Subcutaneous adipose tissue (tissue), 4 donors: Measurements from ENCODE around the gene ANTXR1. TPM values are rescaled to one million over a fixed set of nuclear protein-coding genes. Genes with fewer than 3 reads are reported as not detected.

Source experiments
- total RNA-seq, 4 donors: library from RNA; depleted of rRNA; stranded (reverse); fragments of >200 nt; gene quantifications; one replicate each; pipeline ENCODE4 v1.1.0, GENCODE V29; 2016
- TF ChIP-seq, protein P1 (sequence below): fragments of 450-650 bp; IDR thresholded peaks from one replicate; pipeline ENCODE4 v1.5.1; 2016; ENCODE audit warnings: low read depth, mild to moderate bottlenecking, control low read depth, antibody characterized with exemption, moderate library complexity

ANTXR1 gene
- total RNA-seq, 4 donors from 2014 or later: 45.4 to 88.7 (median 67.0) TPM

DNA sequence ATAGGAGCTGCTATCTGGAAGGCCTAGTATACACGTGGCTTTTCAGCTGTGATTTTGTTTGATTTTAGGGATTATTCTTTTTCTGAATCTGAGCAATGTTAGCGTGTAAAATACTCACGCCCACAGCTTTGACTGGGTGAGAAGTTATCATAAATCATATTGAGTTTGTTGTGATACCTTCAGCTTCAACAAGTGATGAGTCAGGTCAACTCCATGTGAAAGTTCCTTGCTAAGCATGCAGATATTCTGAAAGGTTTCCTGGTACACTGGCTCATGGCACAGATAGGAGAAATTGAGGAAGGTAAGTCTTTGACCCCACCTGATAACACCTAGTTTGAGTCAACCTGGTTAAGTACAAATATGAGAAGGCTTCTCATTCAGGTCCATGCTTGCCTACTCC is 38.7 kb upstream of the ANTXR1 start, which contains the start of gene GKN1:
GKN1 (plus strand) TSS at position 386 of the 400 bp plus-strand sequence. CDS start 42 bp downstream, outside the sequence.
- TF ChIP-seq, protein P1, sequence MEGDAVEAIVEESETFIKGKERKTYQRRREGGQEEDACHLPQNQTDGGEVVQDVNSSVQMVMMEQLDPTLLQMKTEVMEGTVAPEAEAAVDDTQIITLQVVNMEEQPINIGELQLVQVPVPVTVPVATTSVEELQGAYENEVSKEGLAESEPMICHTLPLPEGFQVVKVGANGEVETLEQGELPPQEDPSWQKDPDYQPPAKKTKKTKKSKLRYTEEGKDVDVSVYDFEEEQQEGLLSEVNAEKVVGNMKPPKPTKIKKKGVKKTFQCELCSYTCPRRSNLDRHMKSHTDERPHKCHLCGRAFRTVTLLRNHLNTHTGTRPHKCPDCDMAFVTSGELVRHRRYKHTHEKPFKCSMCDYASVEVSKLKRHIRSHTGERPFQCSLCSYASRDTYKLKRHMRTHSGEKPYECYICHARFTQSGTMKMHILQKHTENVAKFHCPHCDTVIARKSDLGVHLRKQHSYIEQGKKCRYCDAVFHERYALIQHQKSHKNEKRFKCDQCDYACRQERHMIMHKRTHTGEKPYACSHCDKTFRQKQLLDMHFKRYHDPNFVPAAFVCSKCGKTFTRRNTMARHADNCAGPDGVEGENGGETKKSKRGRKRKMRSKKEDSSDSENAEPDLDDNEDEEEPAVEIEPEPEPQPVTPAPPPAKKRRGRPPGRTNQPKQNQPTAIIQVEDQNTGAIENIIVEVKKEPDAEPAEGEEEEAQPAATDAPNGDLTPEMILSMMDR: no peak

DNA sequence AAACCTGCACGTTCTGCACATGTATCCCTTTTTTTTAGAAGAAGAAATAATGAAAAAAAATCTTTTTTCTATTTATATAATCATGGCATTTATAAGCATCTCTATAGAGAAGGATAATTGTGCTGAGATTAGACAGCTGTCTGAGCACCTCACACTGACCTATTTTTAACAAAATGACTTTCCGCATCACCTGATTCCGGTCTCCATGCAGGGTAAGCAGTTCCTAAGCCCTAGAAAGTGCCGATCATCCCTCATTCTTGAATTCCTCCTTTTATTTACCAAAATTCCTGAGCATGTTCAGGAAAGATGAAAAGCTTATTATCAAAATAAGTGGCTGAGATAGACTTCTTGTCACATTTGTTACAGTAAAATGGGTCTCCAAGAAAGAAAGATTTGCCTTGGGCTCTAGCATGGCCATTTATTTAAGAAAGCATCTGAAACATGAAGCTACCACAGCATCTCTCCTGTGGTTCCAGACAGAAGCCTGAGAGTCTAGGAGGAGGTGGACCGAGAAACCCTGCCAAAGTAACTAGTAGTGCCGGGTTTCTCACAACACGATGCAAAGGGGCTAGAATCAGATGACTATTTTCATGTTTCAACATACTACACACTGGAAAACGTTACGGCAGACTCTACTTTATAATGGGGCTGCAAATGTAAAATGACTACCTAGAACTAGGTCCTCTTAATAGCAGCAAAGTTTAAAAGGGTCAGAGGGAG is 37.9 kb upstream of the ANTXR1 start:
- TF ChIP-seq, protein P1: no peak

DNA sequence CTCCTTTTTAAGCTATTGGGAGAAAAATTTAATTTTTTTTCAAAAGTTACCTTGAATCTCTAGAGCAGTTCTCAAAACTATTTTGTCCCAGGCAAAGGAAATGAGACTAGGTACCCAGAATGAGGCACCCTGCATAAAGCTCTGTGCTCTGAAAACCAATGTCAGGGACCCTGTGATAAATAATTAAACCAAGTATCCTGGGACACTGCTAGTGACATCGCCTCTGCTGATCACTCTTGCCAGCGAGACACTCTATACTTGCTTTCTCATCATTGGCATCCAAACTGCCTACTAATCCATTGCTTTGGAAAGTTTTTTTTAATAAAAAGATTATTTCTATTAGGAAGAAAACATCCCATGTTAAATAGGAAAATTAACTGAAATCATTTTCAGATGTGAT is 37.1 kb upstream of the ANTXR1 start:
- TF ChIP-seq, protein P1: no peak

DNA sequence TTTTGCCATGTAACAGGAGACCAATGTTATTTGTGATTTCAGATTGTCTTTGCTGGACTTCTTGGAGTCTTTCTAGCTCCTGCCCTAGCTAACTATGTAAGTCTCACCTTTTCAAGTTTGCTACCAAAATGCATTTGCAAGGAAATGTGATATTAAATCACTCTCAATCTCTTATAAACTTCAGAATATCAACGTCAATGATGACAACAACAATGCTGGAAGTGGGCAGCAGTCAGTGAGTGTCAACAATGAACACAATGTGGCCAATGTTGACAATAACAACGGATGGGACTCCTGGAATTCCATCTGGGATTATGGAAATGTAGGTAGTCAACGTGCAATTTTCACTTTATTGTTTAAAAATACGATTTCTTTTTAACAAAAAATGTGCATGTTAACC is 35.5 kb upstream of the ANTXR1 start:
- TF ChIP-seq, protein P1: no peak

DNA sequence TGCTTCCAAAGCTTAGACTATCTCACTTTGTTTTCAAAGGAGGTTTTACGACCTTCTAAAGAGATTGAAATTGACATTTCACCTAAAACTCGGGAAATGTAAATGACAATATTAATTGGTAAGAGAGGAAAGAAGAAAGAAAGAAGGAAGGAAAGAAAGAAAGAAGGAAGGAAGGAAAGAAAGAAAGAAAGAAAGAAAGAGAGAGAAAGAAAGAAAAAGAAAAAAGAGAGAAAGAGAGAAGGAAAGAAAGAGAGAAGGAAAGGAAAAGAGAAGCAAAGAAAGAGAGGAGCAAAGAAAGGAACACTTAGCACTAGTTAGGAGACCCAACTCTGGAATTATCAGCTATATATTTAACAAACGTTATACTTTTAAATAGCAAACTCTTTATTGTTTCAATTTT is 34.9 kb upstream of the ANTXR1 start:
- TF ChIP-seq, protein P1: no peak

DNA sequence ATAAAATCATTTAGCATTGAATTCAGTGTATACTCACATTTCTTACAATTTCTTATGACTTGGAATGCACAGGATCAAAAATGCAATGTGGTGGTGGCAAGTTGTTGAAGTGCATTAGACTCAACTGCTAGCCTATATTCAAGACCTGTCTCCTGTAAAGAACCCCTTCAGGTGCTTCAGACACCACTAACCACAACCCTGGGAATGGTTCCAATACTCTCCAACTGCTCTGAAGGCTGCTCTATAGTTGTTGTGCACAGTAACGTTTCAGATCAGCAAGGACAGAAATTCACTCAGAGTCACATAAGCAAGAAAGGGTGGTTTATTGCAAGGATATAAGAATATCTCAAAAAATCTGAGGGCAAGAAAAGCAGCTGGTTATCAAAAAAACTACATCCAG is 32.0 kb upstream of the ANTXR1 start:
- TF ChIP-seq, protein P1: no peak

DNA sequence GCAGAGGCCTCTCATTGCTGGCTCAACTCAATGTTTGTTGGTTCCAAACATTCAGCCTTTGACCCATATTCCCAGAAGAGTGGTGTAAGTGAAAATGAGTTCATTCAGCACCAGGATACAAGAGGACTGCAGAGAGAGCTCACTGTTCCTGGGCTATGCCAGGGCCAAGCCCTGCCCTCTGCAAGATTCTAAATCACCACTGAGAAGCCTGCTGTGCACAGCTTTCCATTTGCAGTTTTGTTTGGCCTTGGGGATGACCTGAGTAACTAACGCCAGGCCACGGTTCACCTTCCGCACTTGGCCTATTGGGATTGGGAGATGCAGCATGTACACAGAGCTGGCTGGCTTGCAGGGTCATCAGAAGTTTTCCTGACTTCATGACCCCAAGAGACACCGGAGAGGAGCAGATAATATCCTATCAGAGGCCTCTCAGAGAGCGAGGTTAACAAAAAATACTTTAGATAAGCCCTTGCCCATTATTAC is 25.9 kb upstream of the ANTXR1 start:
- TF ChIP-seq, protein P1: no peak
